B cell (primary cell): ENCODE measurements around the gene ITPRIPL1. TPM values are rescaled to one million over a fixed set of nuclear protein-coding genes. Genes with fewer than 3 reads are reported as not detected.

Experiments used
- ATAC-seq: fragments of 200-7000 bp; cut with Tn5 transposase; one replicate; pipeline ENCODE4 v1.10.0; 2021; ENCODE audit warnings: low read depth, mild to moderate bottlenecking, moderate number of reproducible peaks, moderate library complexity
- CTCF ChIA-PET: fragments of 350-600 bp; sonication (Branson Sonifier 250); formaldehyde crosslinking; loops from one replicate; lab custom pipeline; 2021; ENCODE audit warnings: antibody characterized with exemption, inconsistent platforms; lab: Charles Lee
- POLR2A ChIA-PET: fragments of 350-600 bp; sonication (Branson Sonifier 250); formaldehyde crosslinking; loops from one replicate; lab custom pipeline; 2021; ENCODE audit warnings: antibody characterized with exemption; lab: Charles Lee
- DNase-seq: peaks from one replicate; pipeline ENCODE4 v3.0.0; 2013
- H2AFZ ChIP-seq: 2 replicates; pipeline ENCODE4 v1.6.1; 2012; ENCODE audit warnings: mild to moderate bottlenecking, low read depth, low read length; ENCODE audit not compliant: insufficient read depth, poor library complexity, severe bottlenecking
- H3K27ac ChIP-seq, 2 donors: 1 replicate in 1 of 2; 2 replicates in 1 of 2; pipeline ENCODE4 v1.5.1; 2012 to 2013; ENCODE audit warnings: low read length in 2 of 2, mild to moderate bottlenecking in 2 of 2, moderate library complexity in 1 of 2
- H3K27me3 ChIP-seq, 4 experiments: fragments of 200-600 bp in 1 of 4; sonication (generic) in 1 of 4; replicated peaks in 1 of 4; 1 replicate in 2 of 4; 2 replicates in 2 of 4; pipeline versions ENCODE4 v1.6.1 to v1.7.0; 2013 to 2016; ENCODE audit warnings: low read length in 3 of 4, mild to moderate bottlenecking in 2 of 4, mixed read lengths in 1 of 4, moderate library complexity in 1 of 4; ENCODE audit not compliant: insufficient read depth in 4 of 4, control insufficient read depth in 3 of 4; ENCODE audit errors: control extremely low read depth in 1 of 4
- H3K36me3 ChIP-seq, 2 experiments: replicated peaks in 1 of 2; 1 replicate in 1 of 2; 2 replicates in 1 of 2; pipeline versions ENCODE4 v1.6.1 to v1.7.1; 2013; ENCODE audit warnings: low read length in 1 of 2; ENCODE audit not compliant: insufficient read depth in 2 of 2, control insufficient read depth in 1 of 2; ENCODE audit errors: control extremely low read depth in 1 of 2, extremely low read depth in 1 of 2
- H3K4me1 ChIP-seq, 2 donors: fragments of 200-600 bp in 1 of 2; sonication (generic) in 1 of 2; 1 replicate in 1 of 2; 2 replicates in 1 of 2; pipeline versions ENCODE4 v1.5.1 to v1.6.1; 2013 to 2017; ENCODE audit warnings: low read length in 2 of 2; ENCODE audit not compliant: control insufficient read depth in 2 of 2, insufficient read depth in 2 of 2
- H3K4me2 ChIP-seq: replicated peaks from 2 replicates; pipeline ENCODE3; 2012; ENCODE audit warnings: mild to moderate bottlenecking, low read depth, low read length; ENCODE audit not compliant: poor library complexity, severe bottlenecking
- H3K4me3 ChIP-seq, 5 experiments: fragments of 200-600 bp in 1 of 5; sonication (generic) in 1 of 5; 1 replicate in 3 of 5; 2 replicates in 2 of 5; pipeline versions ENCODE4 v1.5.1 to v1.7.0; 2011 to 2016; ENCODE audit warnings: low read length in 4 of 5, mild to moderate bottlenecking in 4 of 5, low read depth in 2 of 5, control low read depth in 1 of 5, moderate library complexity in 1 of 5; ENCODE audit not compliant: insufficient read depth in 1 of 5; ENCODE audit errors: control extremely low read depth in 1 of 5, extremely low read depth in 1 of 5
- H3K79me2 ChIP-seq: fragments of 200-600 bp; sonication (generic); one replicate; pipeline ENCODE4 v1.6.0; 2016; ENCODE audit warnings: low read length; ENCODE audit not compliant: control insufficient read depth, insufficient read depth
- H3K9ac ChIP-seq: fragments of 200-600 bp; sonication (generic); 2 replicates; pipeline ENCODE4 v1.6.1; 2017; ENCODE audit warnings: mild to moderate bottlenecking, low read length, moderate library complexity
- H3K9me3 ChIP-seq, 3 donors: one replicate each; pipeline versions ENCODE4 v1.6.1 to v1.7.1; 2013; ENCODE audit warnings: low read length in 2 of 3; ENCODE audit not compliant: control insufficient read depth in 2 of 3, insufficient read depth in 1 of 3; ENCODE audit errors: control extremely low read depth in 1 of 3
- H4K20me1 ChIP-seq: 2 replicates; pipeline ENCODE4 v1.6.0; 2012; ENCODE audit warnings: mild to moderate bottlenecking, low read length; ENCODE audit not compliant: insufficient read depth, control insufficient read depth, poor library complexity, severe bottlenecking
- H3K27ac Mint-ChIP-seq: one replicate; pipeline ENCODE4 v1.8.0; 2021; ENCODE audit warnings: mixed read lengths
- H3K27me3 Mint-ChIP-seq: one replicate; pipeline ENCODE4 v1.8.0; 2021; ENCODE audit warnings: mixed read lengths
- H3K4me1 Mint-ChIP-seq: one replicate; pipeline ENCODE4 v1.8.0; 2021; ENCODE audit warnings: mixed read lengths
- H3K4me3 Mint-ChIP-seq: one replicate; pipeline ENCODE4 v1.8.0; 2021; ENCODE audit warnings: mixed read lengths
- H3K9me3 Mint-ChIP-seq: one replicate; pipeline ENCODE4 v1.8.0; 2022; ENCODE audit warnings: mixed read lengths; ENCODE audit not compliant: insufficient read depth
- EZH2 ChIP-seq: IDR thresholded peaks from 2 replicates; pipeline ENCODE4 v1.6.1; 2012; ENCODE audit warnings: borderline replicate concordance, low read depth, mild to moderate bottlenecking, moderate library complexity, low read length; ENCODE audit not compliant: insufficient read depth, poor library complexity, severe bottlenecking
- WGBS: methylation state at CpG from one replicate; pipeline ENCODE4 v1.1.5; 2013; ENCODE audit warnings: missing lambda C conversion rate; ENCODE audit not compliant: insufficient coverage; 5-methylcytosine and 5-hydroxymethylcytosine counted together
- intact Hi-C: fragments of 100-400 bp; cut with micrococcal nuclease; formaldehyde crosslinking; loops from one replicate; pipeline ENCODE4 v1.10.0; 2022
- polyA plus RNA-seq: library from polyadenylated mRNA; depleted of rRNA; stranded (reverse); fragments of >200 nt; gene quantifications from 2 replicates; pipeline ENCODE4 v1.2.3, GENCODE V29; 2012
- total RNA-seq, 2 donors: library from RNA; stranded (reverse); fragments of 120-200 nt in 1 of 2; gene quantifications; 1 replicate in 1 of 2; 2 replicates in 1 of 2; pipeline versions ENCODE4 v1.2.3 to v1.2.4, GENCODE V29; 2013 to 2022
- TF ChIP-seq, protein P1 (sequence below): fragments of 200-600 bp; IDR thresholded peaks from one replicate; pipeline ENCODE4 v1.8.0; 2022; ENCODE audit warnings: antibody characterized with exemption, mild to moderate bottlenecking

The ITPRIPL1 gene
- total and polyA plus RNA-seq, 2 donors (not counting 1 experiment from before 2014, with no cell fraction given): 1.8 to 4.2 TPM

DNA sequence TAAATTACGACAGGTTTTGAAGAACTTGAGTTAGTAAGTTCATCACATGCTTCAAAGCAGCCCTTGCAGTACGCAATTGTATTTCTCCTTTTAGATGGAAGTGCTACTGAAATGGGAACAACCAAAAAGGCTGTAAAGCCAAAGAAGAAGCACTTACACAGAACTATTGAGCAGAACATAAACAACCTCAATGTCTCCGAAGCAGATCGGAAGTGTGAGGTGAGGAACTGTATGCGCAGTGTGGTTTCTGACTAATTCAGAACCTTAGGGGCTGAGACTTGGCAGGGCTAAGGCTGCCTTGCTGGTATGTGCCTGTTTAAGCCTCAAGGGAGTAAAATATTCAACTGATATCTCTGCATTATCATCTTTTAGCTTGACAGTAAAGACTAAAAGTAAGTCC, 18.9 kb downstream of the ITPRIPL1 start:
- CTCF ChIA-PET: interaction anchor here (0.7 to 2.7 kb wide), 6 partner anchors 20 to 187 kb away, joined by 3 to 7 read pairs (median 4); partner anchors contain the start of gene SNRNP200
- intact Hi-C loops: loop anchor here (2.0 kb wide), 1 partner anchor 39 kb away; the partner anchor contains the start of gene SNRNP200

DNA sequence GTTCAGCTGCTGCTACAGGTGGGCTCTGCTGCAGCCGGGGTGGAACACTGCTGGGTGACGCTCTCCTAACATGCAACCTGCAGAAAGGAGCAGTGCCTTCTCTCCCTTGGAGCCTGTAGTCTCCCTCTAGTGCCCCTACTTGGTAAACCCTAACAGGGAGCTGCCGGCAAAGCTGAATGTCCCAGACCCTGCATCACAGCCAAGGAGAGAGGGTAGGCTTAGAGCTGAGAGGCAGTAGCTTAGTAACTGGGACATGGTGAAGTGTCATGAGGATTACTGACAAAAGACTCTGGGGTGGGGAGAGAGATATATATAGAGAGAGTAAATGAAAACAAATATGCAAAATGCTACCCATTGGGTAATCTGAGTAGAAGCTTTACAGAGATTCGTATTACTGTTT, 20.3 kb downstream of the ITPRIPL1 start:
- 73% methylated on average over 3 of the region's 4 CpGs for WGBS
- no peaks in the 10 kb centered on the region for H3K9me3 ChIP-seq
- CTCF ChIA-PET: interaction anchor here (0.6 to 2.7 kb wide), 7 partner anchors 21 to 43 kb away, joined by 3 to 7 read pairs (median 3); partner anchors contain the start of gene SNRNP200
- no peaks in the 10 kb centered on the region for H3K36me3 ChIP-seq
- no peak for DNase-seq
- H2AFZ ChIP-seq: no peak overlapping the region
- POLR2A ChIA-PET: interaction anchor here (1.2 to 1.7 kb wide), 2 partner anchors 9 to 24 kb away, joined by 4 to 6 read pairs; partner anchors contain the start of gene NCAPH
- H3K4me1 Mint-ChIP-seq: peaks cover 44% of the 10 kb centered on the region
- intact Hi-C loops: loop anchor here (2.0 kb wide), 1 partner anchor 41 kb away; the partner anchor contains the start of gene SNRNP200
- no peak for ATAC-seq
- peaks cover 7 to 26% of the 10 kb centered on the region in 2 donors for H3K4me1 ChIP-seq
- H3K27ac Mint-ChIP-seq: peak overlapping the region; percentile 42
- H3K4me3 ChIP-seq: no peak overlapping the region
- H3K27ac ChIP-seq: no peak overlapping the region
- H3K9me3 Mint-ChIP-seq: no peaks in the 10 kb centered on the region
- no peaks in the 10 kb centered on the region for H3K27me3 ChIP-seq
- H3K9ac ChIP-seq: no peak overlapping the region
- H3K79me2 ChIP-seq: peaks cover 13% of the 10 kb centered on the region
- TF ChIP-seq EZH2: no peak
- TF ChIP-seq, protein P1, sequence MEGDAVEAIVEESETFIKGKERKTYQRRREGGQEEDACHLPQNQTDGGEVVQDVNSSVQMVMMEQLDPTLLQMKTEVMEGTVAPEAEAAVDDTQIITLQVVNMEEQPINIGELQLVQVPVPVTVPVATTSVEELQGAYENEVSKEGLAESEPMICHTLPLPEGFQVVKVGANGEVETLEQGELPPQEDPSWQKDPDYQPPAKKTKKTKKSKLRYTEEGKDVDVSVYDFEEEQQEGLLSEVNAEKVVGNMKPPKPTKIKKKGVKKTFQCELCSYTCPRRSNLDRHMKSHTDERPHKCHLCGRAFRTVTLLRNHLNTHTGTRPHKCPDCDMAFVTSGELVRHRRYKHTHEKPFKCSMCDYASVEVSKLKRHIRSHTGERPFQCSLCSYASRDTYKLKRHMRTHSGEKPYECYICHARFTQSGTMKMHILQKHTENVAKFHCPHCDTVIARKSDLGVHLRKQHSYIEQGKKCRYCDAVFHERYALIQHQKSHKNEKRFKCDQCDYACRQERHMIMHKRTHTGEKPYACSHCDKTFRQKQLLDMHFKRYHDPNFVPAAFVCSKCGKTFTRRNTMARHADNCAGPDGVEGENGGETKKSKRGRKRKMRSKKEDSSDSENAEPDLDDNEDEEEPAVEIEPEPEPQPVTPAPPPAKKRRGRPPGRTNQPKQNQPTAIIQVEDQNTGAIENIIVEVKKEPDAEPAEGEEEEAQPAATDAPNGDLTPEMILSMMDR: no peak
- H3K4me2 ChIP-seq: no peak overlapping the region
- no peaks in the 10 kb centered on the region for H3K27me3 Mint-ChIP-seq
- H3K4me3 Mint-ChIP-seq: no peak overlapping the region
- no peaks in the 10 kb centered on the region for H4K20me1 ChIP-seq

More for the DNA sequence above, 18.9 kb downstream of the ITPRIPL1 start:
- Histone ChIP-seq H3K4me2 (peak overlapping the region; percentile 36), H3K9ac (peak overlapping the region; percentile 31), H3K9me3 (no peaks in the 10 kb centered on the region), H3K4me1 (peaks cover 7 to 26% of the 10 kb centered on the region in 2 donors), H3K4me3 (peak overlapping the region in 1 of 5 experiments; percentile 25), H2AFZ (peak overlapping the region; percentile 40), H4K20me1 (no peaks in the 10 kb centered on the region), H3K79me2 (peaks cover 23% of the 10 kb centered on the region), H3K27me3 (no peaks in the 10 kb centered on the region), H3K36me3 (no peaks in the 10 kb centered on the region), H3K27ac (peak overlapping the region; percentile 47 to 55)
- no peak for TF ChIP-seq EZH2
- TF ChIP-seq, protein P1: no peak
- ATAC-seq: peak; percentile 97
- no peaks in the 10 kb centered on the region for H3K27me3 Mint-ChIP-seq
- H3K9me3 Mint-ChIP-seq: no peaks in the 10 kb centered on the region
- H3K4me1 Mint-ChIP-seq: peaks cover 44% of the 10 kb centered on the region
- WGBS: no CpG with 5 or more reads among the region's 5 CpGs
- H3K27ac Mint-ChIP-seq: peak overlapping the region; percentile 76
- POLR2A ChIA-PET: interaction anchor here (0.6 to 1.4 kb wide), 3 partner anchors 21 to 77 kb away, joined by 3 read pairs; no protein-coding TSS in a partner anchor
- peak; percentile 70 for DNase-seq
- H3K4me3 Mint-ChIP-seq: peak overlapping the region; percentile 67
